CD4-positive, alpha-beta memory T cell (primary cell): ENCODE data around the gene SLC41A3. TPM values are rescaled to one million over a fixed set of nuclear protein-coding genes. Genes with fewer than 3 reads are reported as not detected.

ENCODE experiments used
- CTCF ChIA-PET: fragments of 350-600 bp; sonication (Branson Sonifier 250); formaldehyde crosslinking; loops from one replicate; lab custom pipeline; 2021; ENCODE audit warnings: inconsistent platforms; ENCODE audit not compliant: partially characterized antibody; lab: Charles Lee
- POLR2A ChIA-PET: fragments of 350-600 bp; sonication (Branson Sonifier 250); formaldehyde crosslinking; loops from one replicate; lab custom pipeline; 2021; ENCODE audit not compliant: partially characterized antibody; lab: Charles Lee
- DNase-seq, 5 donors: peaks; one replicate each; pipeline versions ENCODE4 v3.0.0 to v3.0.0-alpha.2; 2020 to 2022; ENCODE audit warnings: mixed read lengths in 1 of 5
- H3K27ac ChIP-seq: one replicate; pipeline ENCODE4 v1.7.0; 2013; ENCODE audit warnings: low read depth, low read length
- H3K27me3 ChIP-seq: 2 replicates; pipeline ENCODE4 v1.7.0; 2013; ENCODE audit warnings: mild to moderate bottlenecking, low read length, moderate library complexity; ENCODE audit not compliant: insufficient read depth
- H3K36me3 ChIP-seq: 2 replicates; pipeline ENCODE4 v1.7.0; 2013; ENCODE audit warnings: mild to moderate bottlenecking, low read length, moderate library complexity; ENCODE audit not compliant: insufficient read depth
- H3K4me1 ChIP-seq: 2 replicates; pipeline ENCODE4 v1.7.0; 2013; ENCODE audit warnings: mild to moderate bottlenecking, low read length, moderate library complexity; ENCODE audit not compliant: insufficient read depth
- H3K4me3 ChIP-seq, 2 donors: one replicate each; pipeline ENCODE4 v1.7.0; 2013; ENCODE audit warnings: low read length in 2 of 2, mild to moderate bottlenecking in 1 of 2
- H3K9me3 ChIP-seq, 2 donors: one replicate each; pipeline ENCODE4 v1.7.0; 2013; ENCODE audit warnings: low read length in 2 of 2, control low read depth in 1 of 2; ENCODE audit not compliant: control insufficient read depth in 1 of 2
- H3K27ac Mint-ChIP-seq, 7 donors: one replicate each; pipeline ENCODE4 v1.8.0; 2020 to 2021; ENCODE audit warnings: mixed read lengths in 7 of 7, mild to moderate bottlenecking in 6 of 7, inconsistent platforms in 3 of 7, moderate library complexity in 3 of 7
- H3K27me3 Mint-ChIP-seq, 2 donors: one replicate each; pipeline ENCODE4 v1.8.0; 2020 to 2021; ENCODE audit warnings: mixed read lengths in 2 of 2
- H3K36me3 Mint-ChIP-seq, 2 donors: one replicate each; pipeline ENCODE4 v1.8.0; 2020 to 2021; ENCODE audit warnings: mixed read lengths in 2 of 2, inconsistent platforms in 1 of 2, mild to moderate bottlenecking in 1 of 2
- H3K4me1 Mint-ChIP-seq, 4 donors: one replicate each; pipeline ENCODE4 v1.8.0; 2020 to 2021; ENCODE audit warnings: mixed read lengths in 4 of 4, mild to moderate bottlenecking in 1 of 4
- H3K4me3 Mint-ChIP-seq, 8 donors: one replicate each; pipeline ENCODE4 v1.8.0; 2020 to 2021; ENCODE audit warnings: mixed read lengths in 8 of 8, mild to moderate bottlenecking in 7 of 8, moderate library complexity in 6 of 8, inconsistent platforms in 3 of 8
- H3K9me3 Mint-ChIP-seq, 8 donors: one replicate each; pipeline ENCODE4 v1.8.0; 2020 to 2021; ENCODE audit warnings: mixed read lengths in 8 of 8, mild to moderate bottlenecking in 5 of 8, inconsistent platforms in 3 of 8, moderate library complexity in 1 of 8
- intact Hi-C: fragments of 100-400 bp; cut with micrococcal nuclease; formaldehyde crosslinking; loops from one replicate; pipeline ENCODE4 v1.15.1; 2023
- polyA plus RNA-seq, 2 donors: library from polyadenylated mRNA; unstranded; fragments of 300-500 nt; fragmentation: Illumina TruSeq; gene quantifications; one replicate each; pipeline ENCODE4 v1.2.3, GENCODE V29; 2021
- total RNA-seq, 2 experiments: library from RNA; stranded (reverse); gene quantifications; one replicate each; pipeline ENCODE4 v1.2.3, GENCODE V29; 2021

SLC41A3 gene
- total and polyA plus RNA-seq, 4 experiments from 2014 or later, result 22.5 to 41.2 (median 32.8) TPM

DNA sequence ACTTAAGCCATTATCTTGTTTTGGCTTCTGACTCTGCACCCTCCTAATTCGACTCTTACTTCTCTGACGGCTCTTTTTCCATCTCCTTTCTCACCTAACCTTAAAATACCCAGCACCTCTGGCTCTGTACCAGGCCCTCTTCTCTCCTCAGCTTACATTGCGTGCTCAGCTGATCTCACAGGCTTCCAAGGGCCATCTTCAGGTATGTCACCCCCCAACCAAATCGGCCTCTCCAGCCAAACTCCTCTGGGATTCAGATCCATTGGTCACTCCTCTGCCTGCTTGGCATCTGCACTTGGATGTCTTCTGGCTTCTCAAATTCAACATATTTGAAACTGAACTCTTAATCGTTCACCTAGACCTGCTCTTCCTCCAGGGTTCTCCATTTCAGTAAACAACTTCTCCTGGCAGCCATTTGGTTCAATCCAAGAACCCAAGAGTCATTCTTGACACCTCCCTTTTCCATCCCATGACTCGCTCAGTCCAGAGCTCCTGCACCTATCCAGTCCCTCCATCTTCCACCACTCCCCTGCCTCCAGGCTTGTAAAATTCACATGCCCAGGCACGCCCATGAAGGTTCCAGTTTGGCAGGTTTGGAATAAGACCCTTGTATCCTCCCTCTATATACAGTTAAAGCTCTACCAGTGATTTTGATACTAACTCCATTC lies 35.2 kb upstream of the SLC41A3 start:
- intact Hi-C loops, result no loop called here
- Mint-ChIP-seq H3K36me3 (no peaks in the 10 kb centered on the region), H3K4me3 (no peak overlapping the region), H3K4me1 (no peaks in the 10 kb centered on the region), H3K27ac (no peak overlapping the region), H3K9me3 (peaks cover 0 to 2% (median 0%) of the 10 kb centered on the region in 8 donors), H3K27me3 (peaks cover 0 to 4% of the 10 kb centered on the region in 2 donors)
- no peaks in the 10 kb centered on the region for H3K9me3 ChIP-seq
- H3K4me3 ChIP-seq, result no peak overlapping the region
- CTCF ChIA-PET, result interaction anchor here (3.0 kb wide), 1 partner anchor 15 kb away, joined by 14 read pairs; no protein-coding TSS in a partner anchor
- POLR2A ChIA-PET, result no interaction called here
- no peaks in the 10 kb centered on the region for H3K36me3 ChIP-seq
- no peaks in the 10 kb centered on the region for H3K27me3 ChIP-seq
- no peak overlapping the region for H3K27ac ChIP-seq
- no peak for DNase-seq
- H3K4me1 ChIP-seq, result no peaks in the 10 kb centered on the region

DNA sequence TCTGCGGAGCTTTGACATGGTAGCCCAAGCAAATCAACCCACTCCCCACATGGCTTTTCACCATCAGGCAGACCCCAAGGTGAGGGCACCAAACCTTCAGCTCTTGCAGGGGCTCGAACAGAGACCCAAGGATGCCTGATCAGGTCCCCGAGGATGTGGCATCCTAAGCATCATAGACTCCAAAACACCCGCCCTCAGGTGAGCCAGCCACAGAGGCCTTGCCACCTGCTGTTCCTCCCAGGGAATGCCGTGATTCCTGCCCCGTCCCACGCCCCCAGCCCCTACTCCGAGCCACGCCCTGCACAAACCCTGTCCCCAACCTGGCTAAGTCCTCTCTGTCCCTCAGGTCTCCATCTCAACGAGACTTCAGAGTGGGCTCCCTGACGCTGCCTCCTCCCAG lies 34.7 kb upstream of the SLC41A3 start:
- Mint-ChIP-seq H3K36me3 (no peaks in the 10 kb centered on the region), H3K27me3 (peaks cover 0 to 4% of the 10 kb centered on the region in 2 donors), H3K4me3 (no peak overlapping the region), H3K9me3 (peaks cover 0 to 2% (median 0%) of the 10 kb centered on the region in 8 donors), H3K4me1 (no peaks in the 10 kb centered on the region), H3K27ac (no peak overlapping the region)
- H3K9me3 ChIP-seq, result no peaks in the 10 kb centered on the region
- intact Hi-C loops, result no loop called here
- DNase-seq, result no peak
- POLR2A ChIA-PET, result no interaction called here
- H3K4me3 ChIP-seq, result no peak overlapping the region
- H3K36me3 ChIP-seq, result no peaks in the 10 kb centered on the region
- H3K27ac ChIP-seq, result no peak overlapping the region
- no peaks in the 10 kb centered on the region for H3K4me1 ChIP-seq
- no peaks in the 10 kb centered on the region for H3K27me3 ChIP-seq
- CTCF ChIA-PET, result interaction anchor here (3.0 kb wide), 1 partner anchor 16 kb away, joined by 14 read pairs; no protein-coding TSS in a partner anchor

DNA sequence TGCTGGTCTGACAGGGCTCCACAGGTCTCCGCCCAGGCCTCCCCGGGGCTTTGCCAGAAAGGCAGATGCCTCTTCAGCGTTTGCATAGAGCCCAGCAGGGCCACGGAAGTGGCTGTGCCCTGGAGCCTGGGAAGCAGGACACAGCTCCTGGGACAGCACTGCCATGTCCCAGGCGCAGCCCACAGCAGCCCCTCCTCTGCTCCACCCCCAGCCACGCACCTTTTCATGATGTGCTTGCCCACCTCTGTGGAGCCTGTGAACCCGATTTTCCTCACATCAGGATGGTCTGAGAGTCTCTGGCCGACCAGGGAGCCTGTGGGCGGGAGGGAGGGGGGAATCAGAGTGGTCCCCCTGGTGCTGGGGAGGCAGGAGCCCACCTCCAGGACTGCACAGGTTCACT lies 33.9 kb upstream of the SLC41A3 start:
- no peak overlapping the region for H3K27ac Mint-ChIP-seq
- H3K27me3 ChIP-seq, result no peaks in the 10 kb centered on the region
- DNase-seq, result no peak
- no peak overlapping the region for H3K27ac ChIP-seq
- no peaks in the 10 kb centered on the region for H3K9me3 ChIP-seq
- no peaks in the 10 kb centered on the region for H3K4me1 Mint-ChIP-seq
- H3K4me3 ChIP-seq, result no peak overlapping the region
- H3K27me3 Mint-ChIP-seq, result peaks cover 0 to 4% of the 10 kb centered on the region in 2 donors
- no peak overlapping the region for H3K4me3 Mint-ChIP-seq
- no peaks in the 10 kb centered on the region for H3K36me3 ChIP-seq
- intact Hi-C loops, result no loop called here
- H3K36me3 Mint-ChIP-seq, result no peaks in the 10 kb centered on the region
- ChIA-PET CTCF (interaction anchor here (2.1 to 3.0 kb wide), 2 partner anchors 15 to 16 kb away, joined by 6 to 14 read pairs; no protein-coding TSS in a partner anchor), POLR2A (no interaction called here)
- H3K9me3 Mint-ChIP-seq, result peaks cover 0 to 2% (median 0%) of the 10 kb centered on the region in 8 donors
- H3K4me1 ChIP-seq, result no peaks in the 10 kb centered on the region

GRCh38 chr3:126117212-126117611 lies 33.3 kb upstream of the SLC41A3 start:
- no peak for DNase-seq
- Mint-ChIP-seq H3K4me1 (no peaks in the 10 kb centered on the region), H3K4me3 (no peak overlapping the region), H3K36me3 (no peaks in the 10 kb centered on the region), H3K9me3 (peaks cover 0 to 2% (median 0%) of the 10 kb centered on the region in 8 donors), H3K27ac (no peak overlapping the region), H3K27me3 (peaks cover 0 to 4% of the 10 kb centered on the region in 2 donors)
- Histone ChIP-seq H3K27me3 (no peaks in the 10 kb centered on the region), H3K27ac (no peak overlapping the region), H3K9me3 (no peaks in the 10 kb centered on the region), H3K4me1 (no peaks in the 10 kb centered on the region), H3K4me3 (no peak overlapping the region), H3K36me3 (no peaks in the 10 kb centered on the region)
- ChIA-PET CTCF (interaction anchor here (2.1 to 3.0 kb wide), 2 partner anchors 14 to 17 kb away, joined by 6 to 14 read pairs; no protein-coding TSS in a partner anchor), POLR2A (no interaction called here)
- intact Hi-C loops, result no loop called here

GRCh38 chr3:126116526-126116925 lies 32.6 kb upstream of the SLC41A3 start:
- no peaks in the 10 kb centered on the region for H3K4me1 Mint-ChIP-seq
- H3K27ac ChIP-seq, result no peak overlapping the region
- POLR2A ChIA-PET, result no interaction called here
- H3K27me3 ChIP-seq, result no peaks in the 10 kb centered on the region
- H3K4me3 Mint-ChIP-seq, result peak overlapping the region in 1 of 8 donors; percentile 20
- no peaks in the 10 kb centered on the region for H3K36me3 ChIP-seq
- no peaks in the 10 kb centered on the region for H3K4me1 ChIP-seq
- CTCF ChIA-PET, result interaction anchor here (2.1 to 3.0 kb wide), 2 partner anchors 13 to 18 kb away, joined by 6 to 14 read pairs; no protein-coding TSS in a partner anchor
- peaks cover 0 to 2% (median 0%) of the 10 kb centered on the region in 8 donors for H3K9me3 Mint-ChIP-seq
- no peak overlapping the region for H3K27ac Mint-ChIP-seq
- no peak overlapping the region for H3K4me3 ChIP-seq
- H3K9me3 ChIP-seq, result no peaks in the 10 kb centered on the region
- peaks cover 0 to 4% of the 10 kb centered on the region in 2 donors for H3K27me3 Mint-ChIP-seq
- DNase-seq, result no peak
- intact Hi-C loops, result no loop called here
- no peaks in the 10 kb centered on the region for H3K36me3 Mint-ChIP-seq

- Histone ChIP-seq H3K4me3 (no peak overlapping the region), H3K9me3 (no peaks in the 10 kb centered on the region), H3K27ac (no peak overlapping the region), H3K4me1 (no peaks in the 10 kb centered on the region), H3K36me3 (no peaks in the 10 kb centered on the region), H3K27me3 (no peaks in the 10 kb centered on the region)
- no peaks in the 10 kb centered on the region for H3K4me1 Mint-ChIP-seq
- peaks cover 0 to 2% (median 0%) of the 10 kb centered on the region in 8 donors for H3K9me3 Mint-ChIP-seq
- peaks cover 0 to 4% of the 10 kb centered on the region in 2 donors for H3K27me3 Mint-ChIP-seq
- H3K36me3 Mint-ChIP-seq, result no peaks in the 10 kb centered on the region
- no peak for DNase-seq
- H3K4me3 Mint-ChIP-seq, result no peak overlapping the region
- intact Hi-C loops, result no loop called here
- ChIA-PET POLR2A (no interaction called here), CTCF (no interaction called here)
- H3K27ac Mint-ChIP-seq, result no peak overlapping the region
These were observed 30.8 kb upstream of the SLC41A3 start for GRCh38 chr3:126114443-126115386.
